Endodermal cell (in vitro differentiated cells): ENCODE data around the gene CDH4. TPM values are rescaled to one million over a fixed set of nuclear protein-coding genes. Genes with fewer than 3 reads are reported as not detected.

Experiments
- DNase-seq: peaks from one replicate; pipeline ENCODE4 v3.0.0-alpha.2; 2017
- H3K27ac ChIP-seq: 2 replicates; pipeline ENCODE4 v1.5.1; 2013; ENCODE audit warnings: mild to moderate bottlenecking, low read depth, low read length, moderate library complexity
- H3K27me3 ChIP-seq: 2 replicates; pipeline ENCODE4 v1.6.1; 2013; ENCODE audit warnings: mild to moderate bottlenecking, low read length, moderate library complexity; ENCODE audit not compliant: insufficient read depth, control insufficient read depth, poor library complexity, severe bottlenecking
- H3K36me3 ChIP-seq: 2 replicates; pipeline ENCODE4 v1.7.0; 2013; ENCODE audit warnings: mild to moderate bottlenecking, low read length, moderate library complexity; ENCODE audit not compliant: control insufficient read depth, insufficient read depth
- H3K4me1 ChIP-seq: one replicate; pipeline ENCODE4 v1.7.0; 2013; ENCODE audit warnings: low read length; ENCODE audit not compliant: control insufficient read depth, insufficient read depth
- H3K4me3 ChIP-seq: 2 replicates; pipeline ENCODE4 v1.5.1; 2013; ENCODE audit warnings: mild to moderate bottlenecking, low read length, moderate library complexity
- H3K9ac ChIP-seq: 2 replicates; pipeline ENCODE4 v1.6.1; 2013; ENCODE audit warnings: mild to moderate bottlenecking, low read length, moderate library complexity; ENCODE audit not compliant: poor library complexity, severe bottlenecking; ENCODE audit errors: extremely low read depth
- H3K9me3 ChIP-seq: 2 replicates; pipeline ENCODE4 v1.6.1; 2013; ENCODE audit warnings: mild to moderate bottlenecking, low read length, moderate library complexity; ENCODE audit not compliant: control insufficient read depth
- H3K27ac Mint-ChIP-seq: 2 replicates; pipeline ENCODE4 v1.8.0; 2020; ENCODE audit warnings: mixed read lengths
- H3K27me3 Mint-ChIP-seq: 2 replicates; pipeline ENCODE4 v1.8.0; 2021; ENCODE audit warnings: mild to moderate bottlenecking, mixed read lengths; ENCODE audit not compliant: insufficient read depth
- H3K36me3 Mint-ChIP-seq: 2 replicates; pipeline ENCODE4 v1.8.0; 2020; ENCODE audit warnings: low read depth, mixed read lengths
- H3K4me1 Mint-ChIP-seq: 2 replicates; pipeline ENCODE4 v1.8.0; 2020; ENCODE audit warnings: mixed read lengths
- H3K4me3 Mint-ChIP-seq: 2 replicates; pipeline ENCODE4 v1.8.0; 2020; ENCODE audit warnings: mild to moderate bottlenecking, moderate library complexity, mixed read lengths
- H3K9me3 Mint-ChIP-seq: 2 replicates; pipeline ENCODE4 v1.8.0; 2020; ENCODE audit warnings: mild to moderate bottlenecking, mixed read lengths
- WGBS, 2 experiments: methylation state at CpG; one replicate each; pipeline versions ENCODE4 v1.1.5 to v1.1.7; 2013; ENCODE audit warnings: missing lambda C conversion rate in 2 of 2, mixed read lengths in 1 of 2; ENCODE audit not compliant: insufficient coverage in 1 of 2, insufficient read length in 1 of 2; 5-methylcytosine and 5-hydroxymethylcytosine counted together
- total RNA-seq, 2 donors: library from RNA; stranded (reverse); fragmentation: NEBNext Ultra II Directional in 1 of 2; extraction: Animal tissue kit (Norgen Biotek cat#: 25700) in 1 of 2; gene quantifications; 2 replicates in 1 of 2; 3 replicates in 1 of 2; pipeline ENCODE4 v1.2.1, GENCODE V29; 2021
- TF ChIP-seq, protein P1 (sequence below): fragments of 200-600 bp; sonication (generic); conservative IDR thresholded peaks from 2 replicates; pipeline ENCODE4 v1.5.0; 2021; ENCODE audit warnings: antibody characterized with exemption, mild to moderate bottlenecking

The CDH4 gene
- total RNA-seq, 2 donors from 2014 or later: 1.8 to 5.8 TPM

DNA sequence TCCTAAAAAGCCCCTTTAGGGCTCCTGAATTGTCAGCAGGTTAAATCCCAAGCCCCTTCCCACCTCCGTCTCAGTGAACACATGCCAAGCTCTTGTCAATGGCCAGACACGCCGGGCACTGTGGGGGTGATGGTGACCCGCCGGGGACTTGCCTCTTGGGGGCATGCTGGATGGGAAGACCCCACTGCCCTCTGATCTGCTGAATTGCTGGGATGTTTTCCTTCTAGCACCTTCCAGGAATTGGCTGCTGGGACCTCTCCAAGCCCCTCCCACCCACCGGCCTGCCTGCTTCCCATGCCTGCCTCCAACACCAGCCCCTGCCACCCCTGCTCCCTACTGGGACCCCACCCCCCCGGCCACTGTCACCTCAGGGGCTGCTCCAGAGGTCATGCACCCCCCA lies 345.9 kb downstream of the CDH4 start:
- WGBS, 2 experiments: 90 to 91% methylated on average over 4 to 7 of the region's 7 CpGs
- H3K9me3 ChIP-seq: peaks cover 6% of the 10 kb centered on the region
- TF ChIP-seq, protein P1, sequence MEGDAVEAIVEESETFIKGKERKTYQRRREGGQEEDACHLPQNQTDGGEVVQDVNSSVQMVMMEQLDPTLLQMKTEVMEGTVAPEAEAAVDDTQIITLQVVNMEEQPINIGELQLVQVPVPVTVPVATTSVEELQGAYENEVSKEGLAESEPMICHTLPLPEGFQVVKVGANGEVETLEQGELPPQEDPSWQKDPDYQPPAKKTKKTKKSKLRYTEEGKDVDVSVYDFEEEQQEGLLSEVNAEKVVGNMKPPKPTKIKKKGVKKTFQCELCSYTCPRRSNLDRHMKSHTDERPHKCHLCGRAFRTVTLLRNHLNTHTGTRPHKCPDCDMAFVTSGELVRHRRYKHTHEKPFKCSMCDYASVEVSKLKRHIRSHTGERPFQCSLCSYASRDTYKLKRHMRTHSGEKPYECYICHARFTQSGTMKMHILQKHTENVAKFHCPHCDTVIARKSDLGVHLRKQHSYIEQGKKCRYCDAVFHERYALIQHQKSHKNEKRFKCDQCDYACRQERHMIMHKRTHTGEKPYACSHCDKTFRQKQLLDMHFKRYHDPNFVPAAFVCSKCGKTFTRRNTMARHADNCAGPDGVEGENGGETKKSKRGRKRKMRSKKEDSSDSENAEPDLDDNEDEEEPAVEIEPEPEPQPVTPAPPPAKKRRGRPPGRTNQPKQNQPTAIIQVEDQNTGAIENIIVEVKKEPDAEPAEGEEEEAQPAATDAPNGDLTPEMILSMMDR: no peak
- Mint-ChIP-seq H3K36me3 (peaks cover 7% of the 10 kb centered on the region), H3K9me3 (peaks cover 42% of the 10 kb centered on the region), H3K27me3 (peaks cover 26% of the 10 kb centered on the region), H3K4me3 (no peak overlapping the region), H3K4me1 (no peaks in the 10 kb centered on the region), H3K27ac (no peak overlapping the region)
- no peaks in the 10 kb centered on the region for H3K27me3 ChIP-seq
- no peak overlapping the region for H3K27ac ChIP-seq
- H3K4me3 ChIP-seq: no peak overlapping the region
- H3K36me3 ChIP-seq: no peaks in the 10 kb centered on the region
- H3K9ac ChIP-seq: no peak overlapping the region
- no peaks in the 10 kb centered on the region for H3K4me1 ChIP-seq
- no peak for DNase-seq

- DNase-seq: no peak
- Histone ChIP-seq H3K27me3 (no peaks in the 10 kb centered on the region), H3K27ac (no peak overlapping the region), H3K4me3 (no peak overlapping the region), H3K9me3 (peaks cover 6% of the 10 kb centered on the region), H3K36me3 (no peaks in the 10 kb centered on the region), H3K4me1 (no peaks in the 10 kb centered on the region), H3K9ac (no peak overlapping the region)
- 90 to 95% methylated on average over 15 to 21 of the region's 21 CpGs for WGBS, 2 experiments
- Mint-ChIP-seq H3K4me3 (no peak overlapping the region), H3K27me3 (peaks cover 22% of the 10 kb centered on the region), H3K9me3 (peaks cover 41% of the 10 kb centered on the region), H3K27ac (no peak overlapping the region), H3K4me1 (no peaks in the 10 kb centered on the region), H3K36me3 (peaks cover 7% of the 10 kb centered on the region)
- TF ChIP-seq, protein P1: no peak
Measured at GRCh38 chr20:61598586-61598985, 346.5 kb downstream of the CDH4 start.

DNA sequence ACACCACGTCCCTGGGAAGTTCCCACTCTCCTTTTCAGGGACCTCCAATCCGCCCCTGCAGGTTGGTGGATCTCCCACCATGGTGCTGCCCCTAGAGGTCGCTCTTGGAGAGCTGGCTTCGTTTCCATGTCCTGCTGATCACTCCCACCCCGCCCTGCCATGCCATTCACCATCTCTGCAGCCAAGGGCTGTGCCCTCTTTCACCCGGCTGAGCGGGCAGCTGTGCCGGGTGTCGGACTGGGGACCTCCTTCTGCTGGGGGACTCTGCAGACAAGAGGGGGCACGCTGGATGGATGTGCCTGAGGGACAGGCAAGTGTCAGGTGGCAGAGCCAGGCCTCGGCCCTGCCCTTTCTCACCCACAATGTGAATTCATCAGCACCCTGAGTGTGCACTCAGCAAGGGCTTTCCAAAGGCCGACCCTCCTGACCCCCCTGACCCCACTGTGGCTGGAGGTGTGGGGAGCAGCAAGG lies 347.0 kb downstream of the CDH4 start:
- H3K9me3 Mint-ChIP-seq: peaks cover 45% of the 10 kb centered on the region
- peaks cover 7% of the 10 kb centered on the region for H3K36me3 Mint-ChIP-seq
- no peak overlapping the region for H3K4me3 ChIP-seq
- no peak overlapping the region for H3K9ac ChIP-seq
- TF ChIP-seq, protein P1: peak; percentile 69
- H3K36me3 ChIP-seq: no peaks in the 10 kb centered on the region
- no peaks in the 10 kb centered on the region for H3K27me3 ChIP-seq
- peak; percentile 80 for DNase-seq
- peaks cover 25% of the 10 kb centered on the region for H3K27me3 Mint-ChIP-seq
- no peak overlapping the region for H3K4me3 Mint-ChIP-seq
- H3K4me1 Mint-ChIP-seq: no peaks in the 10 kb centered on the region
- H3K4me1 ChIP-seq: no peaks in the 10 kb centered on the region
- WGBS, 2 experiments: 60 to 80% methylated on average over 3 to 12 of the region's 12 CpGs
- H3K27ac Mint-ChIP-seq: no peak overlapping the region
- peaks cover 6% of the 10 kb centered on the region for H3K9me3 ChIP-seq
- H3K27ac ChIP-seq: peak overlapping the region; percentile 42
